Activated T-cell treated with anti-CD3 and anti-CD28 coated beads, Interleukin-2, amount 50 U/mL, for 1 hour (primary cell): ENCODE data around the gene ASIP.

ENCODE experiments used
- DNase-seq: peaks from one replicate; pipeline ENCODE4 v3.0.0-alpha.2; 2020

Gene ASIP

DNA sequence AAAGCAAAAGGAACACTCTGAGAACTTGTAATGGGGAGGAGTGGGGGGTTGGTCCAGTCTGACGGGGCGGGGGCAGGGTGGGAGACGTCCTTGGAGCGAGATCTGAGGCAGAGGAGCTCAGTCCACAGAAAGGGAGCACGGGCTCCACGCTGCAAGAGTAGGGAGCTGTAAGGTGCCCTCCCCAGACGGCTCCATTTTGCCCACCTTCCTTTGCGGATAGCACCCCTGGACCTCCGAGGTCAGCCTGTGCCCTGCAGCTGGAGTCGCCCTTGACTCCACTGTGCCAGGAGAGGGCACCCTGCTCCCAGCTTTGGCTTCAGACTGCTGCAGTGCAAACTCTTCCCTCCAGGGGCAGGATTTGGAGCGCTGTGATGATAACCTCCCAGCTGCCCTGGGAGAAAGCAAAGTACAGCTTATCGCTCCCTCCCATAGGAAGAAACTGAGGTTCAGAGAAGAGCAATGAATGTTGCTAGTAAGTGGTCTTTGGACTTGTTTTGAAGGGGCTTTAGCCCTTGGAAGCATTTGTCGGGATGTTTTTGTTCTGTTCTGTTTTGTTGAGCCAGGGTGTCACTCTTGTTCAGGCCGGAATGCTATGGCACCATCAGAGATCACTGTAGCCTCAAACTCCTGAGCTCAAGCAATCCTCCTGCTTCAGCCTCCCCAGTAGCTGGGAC lies 71.5 kb downstream of the ASIP start:
- DNase-seq, result peak; percentile 88

DNA sequence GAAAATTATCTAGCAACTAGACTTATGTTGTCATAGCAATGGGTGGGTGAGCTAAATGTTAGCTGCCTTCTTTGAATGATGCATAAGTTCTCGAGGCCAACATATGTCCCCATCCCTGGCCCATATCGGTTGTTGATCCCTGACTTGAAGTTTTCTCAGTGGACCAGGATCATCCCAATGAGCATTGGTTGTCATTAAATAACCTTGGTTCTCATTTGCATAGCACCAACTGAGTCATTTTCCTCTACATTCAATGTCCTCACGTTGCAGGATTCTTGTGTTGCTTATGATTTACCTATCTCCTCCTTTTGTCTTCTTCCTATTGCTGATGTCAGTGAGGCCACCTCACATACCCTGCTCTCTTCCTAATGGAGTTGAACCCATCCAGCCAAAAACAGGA lies 74.0 kb downstream of the ASIP start:
- no peak for DNase-seq

DNA sequence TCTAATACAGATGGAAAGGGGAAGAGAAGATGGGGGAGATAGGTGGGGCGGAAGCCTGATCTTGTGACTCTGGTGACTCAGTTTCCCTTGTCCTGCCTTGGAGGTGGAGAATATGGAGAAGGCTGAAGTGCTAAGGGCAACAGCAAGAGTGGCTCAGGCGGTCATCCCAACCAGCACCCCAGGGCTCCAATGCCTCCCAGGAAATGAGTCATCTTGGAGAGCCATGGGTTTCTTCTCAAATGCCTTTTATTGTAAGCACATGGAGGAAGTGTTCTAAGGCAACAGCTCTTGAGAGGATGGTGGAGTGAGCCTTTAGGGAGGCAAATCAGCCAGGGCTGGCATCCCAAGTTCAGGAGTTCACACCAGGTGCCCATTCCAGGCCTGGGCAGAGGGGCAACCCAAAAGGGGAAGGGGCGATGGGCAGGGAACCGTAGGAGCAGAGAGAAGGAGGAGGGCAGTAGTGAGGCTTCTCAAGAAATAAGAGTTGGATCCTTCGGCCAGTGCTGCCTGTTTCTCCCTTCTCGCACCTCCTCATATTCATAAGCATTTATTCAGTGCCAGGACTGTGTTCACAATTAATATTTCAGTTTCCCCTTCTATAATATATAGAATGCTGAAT lies 75.1 kb downstream of the ASIP start:
- no peak for DNase-seq
